ENCODE results near the gene ZNF12.
"Not testable (repeated sequence)": the region's sequence is repeated elsewhere in the genome, so short reads cannot be mapped to it uniquely, and the experiment has no call there.

Gene ZNF12

DNA sequence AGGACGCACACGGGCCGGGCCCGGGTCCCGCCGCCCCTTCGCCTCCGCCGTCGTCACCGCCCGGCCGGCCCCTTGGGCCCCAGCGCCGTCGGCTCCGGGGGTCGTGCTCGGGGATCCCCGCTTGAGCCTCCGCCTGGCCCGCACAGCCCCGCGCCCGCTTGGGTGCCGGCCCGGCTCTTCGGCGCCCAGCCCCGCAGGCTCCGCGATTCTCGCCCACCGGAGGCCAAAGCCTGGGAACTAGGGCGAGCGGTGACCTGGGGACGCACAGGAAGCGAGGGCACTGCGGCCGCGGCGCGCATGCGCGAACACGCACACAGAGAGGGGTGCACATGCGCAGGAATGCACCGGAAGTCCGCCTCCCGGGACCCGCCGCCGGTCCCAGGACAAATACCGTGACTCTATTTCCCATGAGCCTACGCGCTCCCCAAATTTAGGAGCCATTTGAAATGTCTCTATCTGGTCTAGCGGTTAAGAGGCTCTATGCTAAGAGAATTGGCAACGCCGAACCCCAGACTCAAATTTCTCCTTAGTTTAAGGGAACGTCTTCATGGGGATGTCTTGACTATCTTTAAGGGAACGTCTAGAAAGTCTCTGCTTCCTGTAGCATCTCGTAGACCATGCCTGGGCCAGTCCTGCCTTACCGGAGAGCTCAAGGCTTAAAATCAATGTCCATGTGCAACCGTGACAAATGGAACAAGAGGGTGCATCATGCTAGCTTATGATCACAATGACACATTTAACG is at the start of gene ZNF12:
ZNF12 (minus strand) TSS at position 282 of the 742 bp plus-strand sequence. CDS start 1,774 bp downstream, outside the sequence.
- peak; percentile 97 for DNase-seq

DNA sequence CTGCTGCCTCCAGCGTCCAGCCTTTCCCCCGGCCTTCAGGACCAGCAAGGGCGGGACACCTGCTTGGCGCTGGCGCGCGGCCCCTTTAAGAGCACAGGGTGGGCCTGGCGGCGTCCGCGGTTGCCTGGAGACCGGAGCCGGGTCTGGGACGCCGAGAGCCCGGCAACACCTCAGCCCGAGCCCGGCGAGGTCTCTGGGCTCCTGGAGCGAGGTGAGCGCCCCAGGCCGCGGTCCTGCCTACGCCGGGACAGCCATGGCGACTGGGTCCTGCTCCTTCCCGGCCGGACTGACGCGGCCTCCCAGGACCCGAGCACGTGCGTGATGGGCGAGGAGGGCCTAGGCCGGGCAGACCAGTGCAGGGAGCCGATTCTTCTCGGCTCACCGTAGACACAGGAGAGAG is 47.2 kb upstream of the ZNF12 start, which contains the start of gene RSPH10B2:
RSPH10B2 (plus strand) TSS at position 140 of the 400 bp plus-strand sequence. CDS start 3,575 bp downstream, outside the sequence.
- not testable (repeated sequence) for DNase-seq

DNA sequence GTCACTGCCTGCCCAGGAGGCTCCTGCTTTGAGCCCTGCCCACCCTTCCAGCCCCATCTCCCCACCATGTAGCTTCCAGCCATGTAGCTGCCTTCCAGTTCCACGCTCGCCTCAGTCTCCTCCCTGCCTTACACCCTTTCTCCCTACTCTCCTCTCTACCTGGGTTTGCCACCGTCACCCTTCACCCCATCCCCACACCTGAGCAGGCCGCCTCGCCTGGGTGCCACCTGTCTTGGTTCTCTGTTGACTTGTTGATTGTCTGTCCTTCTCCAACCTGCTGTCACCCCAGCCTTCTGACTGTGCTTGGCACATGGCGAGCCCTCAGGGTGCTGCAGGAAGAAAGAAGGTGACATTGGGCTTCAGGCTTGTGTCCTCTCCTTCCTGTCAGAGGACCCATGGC is 43.4 kb upstream of the ZNF12 start:
- not testable (repeated sequence) for DNase-seq

DNA sequence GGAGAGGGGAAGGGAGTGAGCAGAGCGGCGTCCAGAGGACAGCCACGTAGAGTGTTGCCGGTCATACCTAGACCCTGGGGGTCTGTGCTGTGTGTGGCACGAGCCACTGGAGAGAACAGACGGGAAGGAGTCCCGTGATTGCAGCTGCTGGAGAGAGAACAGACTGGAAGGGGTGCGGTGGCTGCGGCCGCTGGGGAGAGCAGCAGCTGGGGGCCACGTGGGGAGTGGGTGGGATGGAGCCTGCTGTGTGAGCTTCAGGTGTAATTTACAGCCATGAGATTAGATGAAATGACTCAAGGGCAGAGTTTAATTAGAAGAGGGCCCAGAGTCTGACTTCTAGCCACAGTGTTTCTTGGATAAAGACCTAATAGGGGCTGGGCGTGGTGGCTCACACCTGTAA is 42.6 kb upstream of the ZNF12 start:
- not testable (repeated sequence) for DNase-seq

DNA sequence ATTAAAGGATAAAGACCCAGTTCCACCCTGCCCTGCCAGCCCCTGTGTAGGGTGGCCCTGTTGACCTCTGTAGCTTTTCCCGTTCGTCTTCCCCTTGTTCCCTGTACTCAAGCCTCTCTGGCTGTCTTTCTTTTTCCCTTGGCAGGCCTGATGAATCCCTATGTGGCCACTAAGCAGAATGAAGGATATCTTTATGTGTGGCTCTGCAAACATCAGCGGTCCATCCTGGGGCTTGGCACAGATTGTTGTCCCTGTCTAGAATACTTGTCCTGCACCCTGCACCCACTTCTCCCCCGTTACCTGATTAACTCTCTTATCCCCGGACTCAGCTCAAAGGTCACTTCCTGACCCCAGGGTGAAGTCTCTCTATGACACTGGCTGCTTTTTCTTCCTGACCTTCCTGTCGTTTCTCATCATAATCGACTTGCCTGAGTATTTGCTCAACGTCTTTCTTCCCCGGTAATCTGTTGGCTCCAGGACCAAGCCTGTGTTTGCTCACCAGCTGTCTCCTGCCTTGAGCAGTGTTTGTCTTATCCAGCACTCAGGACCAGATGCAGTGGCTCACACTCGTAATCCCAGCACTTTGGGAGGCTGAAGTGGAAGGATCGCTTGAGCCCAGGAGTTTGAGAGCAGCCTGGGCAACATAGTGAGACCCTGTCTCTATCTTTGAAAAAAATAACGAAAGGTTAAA is 37.8 kb upstream of the ZNF12 start:
- not testable (repeated sequence) for DNase-seq

- DNase-seq = not testable (repeated sequence)
These were observed 31.7 kb upstream of the ZNF12 start for GRCh38 chr7:6738415-6738814.

DNA sequence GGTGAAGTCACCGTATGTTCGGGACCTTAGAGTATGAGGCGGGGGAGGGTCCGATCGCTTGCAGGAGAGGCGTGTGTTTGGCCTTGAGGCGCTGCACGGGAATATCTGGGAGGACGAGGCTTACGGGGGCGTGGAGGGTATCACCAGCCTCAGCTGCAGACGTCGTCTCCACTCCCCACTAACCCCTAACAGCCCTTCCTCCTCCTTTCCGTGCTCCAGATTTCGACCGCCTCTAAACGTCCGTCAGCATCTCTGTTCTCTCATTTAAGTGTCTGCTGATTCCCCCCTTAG is 23.5 kb upstream of the ZNF12 start:
- no peak for DNase-seq

GRCh38 chr7:6729492-6730342 is 23.0 kb upstream of the ZNF12 start:
- DNase-seq = peak; percentile 90

DNA sequence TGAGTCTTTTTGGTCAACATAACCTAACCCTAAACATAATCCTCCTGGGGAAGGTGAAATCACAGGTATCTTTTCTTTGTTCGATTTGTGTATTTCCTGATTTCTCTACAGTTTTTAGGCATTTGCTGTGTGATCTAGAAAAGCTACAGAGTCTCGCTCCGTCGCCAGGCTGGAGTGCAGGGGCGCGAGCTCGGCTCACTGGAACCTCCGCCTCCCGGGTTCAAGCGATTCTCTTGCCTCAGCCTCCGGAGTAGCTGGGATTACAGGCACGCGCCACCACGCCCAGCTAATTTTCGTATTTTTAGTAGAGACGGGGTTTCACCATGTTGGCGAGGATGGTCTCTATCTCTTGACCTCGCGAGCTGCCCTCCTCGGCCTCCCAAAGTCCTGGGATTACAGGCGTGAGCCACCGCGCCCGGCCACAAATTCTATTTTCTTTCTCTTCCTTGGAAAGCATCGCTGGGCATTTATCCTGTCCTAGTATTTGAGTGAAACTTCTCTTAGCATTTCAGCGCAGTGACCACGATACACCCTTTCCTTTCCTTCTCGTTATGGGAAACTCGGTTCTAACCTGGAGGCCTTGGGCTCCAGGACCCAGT is 22.2 kb upstream of the ZNF12 start:
- not testable (repeated sequence) for DNase-seq

DNA sequence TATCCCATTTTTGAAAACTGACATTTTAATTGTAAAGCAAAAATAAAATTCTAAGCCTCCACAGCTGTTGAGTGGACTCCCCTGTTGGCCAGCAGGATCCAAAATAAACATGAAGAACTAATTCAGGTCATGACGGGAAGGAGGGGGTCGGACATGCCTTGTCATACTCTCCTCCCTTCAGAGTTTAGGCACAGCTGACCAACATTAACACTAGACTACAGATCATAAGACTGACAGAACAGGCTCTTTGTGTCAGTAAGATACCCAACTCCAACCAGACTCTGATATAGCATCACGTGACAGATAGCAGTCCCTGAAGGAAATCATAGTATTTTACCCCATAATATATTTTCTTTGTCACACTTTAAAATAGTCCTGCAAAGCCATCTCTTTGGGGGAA is 20.9 kb upstream of the ZNF12 start:
- DNase-seq = no peak

DNA sequence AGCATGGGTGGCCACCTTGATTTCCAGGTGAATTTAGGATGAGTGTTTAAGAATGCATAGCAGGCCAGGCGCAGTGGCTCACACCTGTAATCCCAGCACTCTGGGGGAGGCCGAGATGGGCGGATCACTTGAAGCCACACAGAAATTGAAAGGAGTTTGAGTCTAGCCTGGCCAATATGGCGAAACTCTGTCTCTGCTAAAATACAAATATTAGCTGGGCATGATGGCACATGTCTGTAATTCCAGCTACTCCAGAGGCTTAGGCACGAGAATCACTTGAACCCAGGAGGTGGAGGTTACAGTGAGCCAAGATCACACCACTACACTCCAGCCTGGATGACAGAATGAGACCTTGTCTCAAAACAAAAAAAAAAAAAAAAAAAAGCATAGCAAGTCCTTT is 19.6 kb upstream of the ZNF12 start:
- not testable (repeated sequence) for DNase-seq

GRCh38 chr7:6725003-6725402 is 18.3 kb upstream of the ZNF12 start:
- no peak for DNase-seq

DNA sequence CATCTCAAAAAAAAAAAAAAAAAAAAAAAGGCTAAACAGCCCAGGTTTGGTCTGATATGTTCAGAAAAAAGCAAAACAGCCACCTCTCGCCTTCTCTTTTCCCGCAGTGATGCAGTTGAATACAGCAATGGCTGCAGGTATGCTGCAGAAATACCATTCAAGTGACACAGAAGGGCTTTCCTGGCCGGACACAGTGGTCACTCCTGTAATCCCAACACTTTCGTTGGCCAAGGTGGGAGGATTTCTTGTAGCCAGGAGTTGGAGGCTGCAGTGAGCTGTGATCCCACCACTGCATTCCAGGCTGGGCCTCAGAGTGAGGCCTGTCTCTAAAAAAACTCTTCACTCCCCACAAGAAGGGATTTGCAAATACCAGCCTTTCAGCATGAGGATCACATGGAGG is 17.6 kb upstream of the ZNF12 start:
- not testable (repeated sequence) for DNase-seq

GRCh38 chr7:6718124-6718523 is 11.4 kb upstream of the ZNF12 start:
- no peak for DNase-seq

- DNase-seq = not testable (repeated sequence)
These were observed 9.2 kb upstream of the ZNF12 start for GRCh38 chr7:6715898-6716297.

DNA sequence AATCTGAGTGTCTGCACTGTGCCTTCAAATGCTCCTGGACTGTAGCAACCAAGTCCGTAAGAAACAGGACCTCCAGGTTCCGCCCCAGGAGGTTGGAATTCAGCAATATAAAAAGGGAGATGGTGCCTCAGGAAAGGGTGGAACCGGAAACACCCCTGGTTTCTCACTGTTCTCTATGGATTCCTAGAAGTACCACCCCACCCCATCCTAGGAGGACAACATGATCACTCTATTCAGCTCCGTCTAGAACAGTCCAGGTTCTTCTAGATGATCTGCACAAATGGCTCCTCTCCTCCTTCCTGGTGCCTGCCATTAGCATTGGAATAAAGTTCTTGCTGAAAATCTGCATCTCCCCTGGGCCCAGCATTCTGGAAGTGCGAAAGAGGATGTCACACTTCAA is 7.6 kb upstream of the ZNF12 start:
- DNase-seq = no peak

- no peak for DNase-seq
These were observed 3.1 kb upstream of the ZNF12 start for GRCh38 chr7:6709808-6710207.

DNA sequence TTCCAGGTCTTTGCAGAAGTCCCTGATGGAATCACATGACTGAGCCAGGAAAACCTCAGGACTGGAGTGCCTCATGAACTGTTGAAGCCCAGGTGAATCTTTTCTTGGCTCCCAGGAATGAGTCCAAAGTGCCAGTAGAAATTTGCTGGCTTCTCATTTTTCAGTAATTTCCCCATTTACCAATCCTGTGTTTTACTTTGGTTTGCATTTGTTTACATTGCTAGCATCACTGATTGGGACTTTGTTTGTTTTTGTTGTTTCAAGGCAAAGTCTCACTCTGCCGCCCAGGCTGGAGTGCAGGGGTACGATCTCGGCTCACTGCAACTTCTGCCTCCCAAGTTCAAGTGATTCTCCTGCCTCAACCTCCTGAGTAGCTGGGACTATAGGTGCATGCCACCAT is 1.6 kb upstream of the ZNF12 start:
- no peak for DNase-seq

DNA sequence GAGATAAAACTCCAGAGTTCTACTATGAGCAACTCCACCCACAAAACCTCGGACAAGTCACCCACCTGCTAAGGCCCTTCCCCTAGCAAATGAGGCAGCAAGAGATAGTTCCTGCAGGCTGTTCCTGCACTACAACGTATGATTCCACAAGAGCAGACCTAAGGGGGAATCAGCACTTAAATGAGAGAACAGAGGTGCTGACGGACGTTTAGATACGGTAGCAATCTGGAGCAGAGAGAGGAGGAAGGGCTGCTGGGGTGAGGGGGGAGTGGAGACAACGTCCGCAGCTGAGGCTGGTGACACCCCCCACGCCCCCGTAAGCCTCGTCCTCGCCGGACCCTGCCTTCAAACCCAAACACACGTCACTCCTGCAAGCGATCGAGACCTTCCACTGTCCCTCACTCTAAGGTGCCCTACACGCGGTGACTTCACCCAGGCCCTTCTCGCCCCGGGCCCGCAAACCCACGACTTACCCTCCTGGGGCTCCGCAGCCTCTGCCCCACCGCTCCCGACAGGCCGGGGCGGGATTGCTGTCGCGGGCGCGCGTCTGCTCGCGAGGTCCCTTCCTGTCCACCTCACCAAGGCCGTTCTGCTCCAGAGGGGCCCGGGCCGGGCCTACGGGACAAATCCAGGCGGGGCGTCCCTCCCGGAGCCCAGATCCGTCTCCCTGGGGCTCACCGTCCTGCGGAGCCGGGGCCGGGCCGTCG is 635 bp downstream of the ZNF12 start:
- DNase-seq = peak; percentile 11

GRCh38 chr7:6701860-6702259 is 4.9 kb downstream of the ZNF12 start:
- no peak for DNase-seq

GRCh38 chr7:6700793-6701192 is 6.0 kb downstream of the ZNF12 start:
- DNase-seq = no peak

DNA sequence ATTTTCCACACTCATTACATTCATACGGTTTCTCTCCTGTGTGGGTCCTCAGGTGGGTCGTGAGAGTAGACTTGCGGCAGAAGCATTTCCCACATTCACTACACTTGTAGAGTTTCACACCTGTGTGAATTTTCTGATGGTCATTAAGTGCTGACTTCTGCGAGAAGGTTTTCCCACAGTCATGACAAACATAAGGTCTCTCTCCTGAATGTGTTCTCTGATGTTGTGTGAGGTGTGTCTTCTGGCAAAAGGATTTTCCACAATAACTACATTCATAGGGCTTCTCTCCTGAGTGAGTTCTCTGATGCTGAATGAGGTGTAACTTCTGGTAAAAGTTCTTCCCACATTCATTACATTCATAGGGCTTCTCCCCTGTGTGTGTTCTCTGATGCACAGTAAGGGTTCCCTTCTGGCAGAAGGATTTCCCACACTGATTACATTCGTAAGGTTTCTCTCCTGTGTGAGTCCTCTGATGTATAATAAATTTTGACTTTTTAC is 15.1 kb downstream of the ZNF12 start:
- DNase-seq = no peak
